Pancreas (tissue), 10 donors: ENCODE results near the gene PPP1R14B. TPM values are rescaled to one million over a fixed set of nuclear protein-coding genes. Genes with fewer than 3 reads are reported as not detected.

Experiments used
- ATAC-seq, 4 donors: fragments of 200-7000 bp; cut with Tn5 transposase; one replicate each; pipeline versions ENCODE4 v1.8.0 to v1.9.1; 2020; ENCODE audit warnings: mild to moderate bottlenecking in 4 of 4, moderate library complexity in 4 of 4
- DNase-seq, 6 donors: peaks; one replicate each; pipeline ENCODE4 v3.0.0-alpha.2; 2020
- FAIRE-seq: peaks from 2 replicates; lab custom pipeline; 2012; peaks lifted over from hg19 to GRCh38; lab: Jason Lieb, UNC
- H3K27ac ChIP-seq, 4 donors: fragments of 200-600 bp; sonication (generic); 1 replicate in 3 of 4; 2 replicates in 1 of 4; pipeline versions ENCODE4 v1.5.0 to v1.8.0; 2020
- H3K27me3 ChIP-seq, 4 donors: fragments of 200-600 bp; one replicate each; pipeline ENCODE4 v1.8.0; 2021
- H3K36me3 ChIP-seq, 3 donors: fragments of 200-600 bp; sonication (generic) in 1 of 3; one replicate each; pipeline versions ENCODE4 v1.5.0 to v1.8.0; 2020 to 2021
- H3K4me1 ChIP-seq, 3 donors: fragments of 200-600 bp; one replicate each; pipeline ENCODE4 v1.8.0; 2021
- H3K4me3 ChIP-seq, 4 donors: fragments of 200-600 bp; sonication (generic) in 2 of 4; one replicate each; pipeline versions ENCODE4 v1.5.0 to v1.8.0; 2020 to 2021
- H3K9me3 ChIP-seq, 4 donors: fragments of 200-600 bp; one replicate each; pipeline ENCODE4 v1.8.0; 2021
- CTCF ChIP-seq, 4 donors: fragments of 200-600 bp; sonication (generic) in 3 of 4; IDR thresholded peaks; one replicate each; pipeline versions ENCODE4 v1.5.0 to v1.8.0; 2021; ENCODE audit warnings: antibody characterized with exemption in 4 of 4
- WGBS, 2 donors: extraction: QIAGEN DNeasy Blood & Tissue Kit; methylation state at CpG; one replicate each; pipeline ENCODE4 v1.1.7; 2013; 5-methylcytosine and 5-hydroxymethylcytosine counted together
- intact Hi-C, 3 donors: fragments of 100-400 bp; cut with DNase I; formaldehyde crosslinking; loops; one replicate each; pipeline versions ENCODE4 v1.11.1 to v1.14.2; 2022
- polyA plus RNA-seq, 2 donors: library from polyadenylated mRNA; stranded (reverse); fragments of 200-250 nt; gene quantifications; one replicate each; pipeline ENCODE4 v1.2.3, GENCODE V29; 2013
- total RNA-seq, 6 donors: library from RNA; stranded (reverse); fragmentation: NEBNext Ultra II Directional in 4 of 6; extraction: Animal tissue kit (Norgen Biotek cat#: 25700) in 4 of 6; gene quantifications; one replicate each; pipeline versions ENCODE4 v1.2.1 to v1.2.4, GENCODE V29; 2021 to 2023
- donor health status: healthy with polysubstance abuse.
- donor health status: DM: no; HTN: no; CAD: no; lungs with moderate emphysema.
- donor health status: DM: no; HTN: no; CAD: no.
- donor health status: control.
- donor health status: control.
- donor health status: Bipolar disorder and iron deficiency.
- donor health status: DM: yes; HTN: yes; CAD: no.
- donor health status: DM: no; HTN: no; CAD: no.
- donor health status: DM: no; HTN: no; CAD: no.
- donor health status: DM: yes; HTN: yes; CAD: no.

The PPP1R14B gene
- total and polyA plus RNA-seq, 8 donors = 81.6 to 180 (median 119) TPM

- Histone ChIP-seq H3K4me3 (peak overlapping the region in 2 of 4 donors; percentile 28 to 31), H3K9me3 (no peaks in the 10 kb centered on the region), H3K4me1 (peaks cover 29 to 45% (median 40%) of the 10 kb centered on the region in 3 donors), H3K27ac (peak overlapping the region; percentile 73 to 100 (median 97)), H3K36me3 (no peaks in the 10 kb centered on the region), H3K27me3 (no peaks in the 10 kb centered on the region)
- 21 to 22% methylated on average over 12 of the region's 12 CpGs for WGBS, 2 donors
- DNase-seq (peak; percentile 88 to 99 (median 98)), ATAC-seq (peak; percentile 23 to 47 (median 36)), FAIRE-seq (no peak)
- intact Hi-C loops = no loop called here
- TF ChIP-seq CTCF (IDR thresholded peaks at IDR 0.05) = no peak
Measured at GRCh38 chr11:64237484-64237951, 9.2 kb downstream of the PPP1R14B start.

GRCh38 chr11:64235437-64236161, 11.1 kb downstream of the PPP1R14B start:
- H3K4me3 ChIP-seq = peak overlapping the region; percentile 55 to 78 (median 74)
- no peaks in the 10 kb centered on the region for H3K36me3 ChIP-seq
- peak overlapping the region; percentile 75 to 90 (median 86) for H3K27ac ChIP-seq
- intact Hi-C loops = no loop called here
- peak in 4 of 6 donors; percentile 50 to 85 (median 68) for DNase-seq
- WGBS, 2 donors = 19 to 22% methylated on average over 12 of the region's 12 CpGs
- FAIRE-seq = no peak
- TF ChIP-seq CTCF (IDR thresholded peaks at IDR 0.05) = no peak
- H3K4me1 ChIP-seq = peaks cover 32 to 49% (median 38%) of the 10 kb centered on the region in 3 donors
- no peaks in the 10 kb centered on the region for H3K27me3 ChIP-seq
- ATAC-seq = peak in 2 of 4 donors; percentile 2 to 11
- no peaks in the 10 kb centered on the region for H3K9me3 ChIP-seq

- H3K4me1 ChIP-seq = peaks cover 25 to 46% (median 34%) of the 10 kb centered on the region in 3 donors
- intact Hi-C loops = no loop called here
- TF ChIP-seq CTCF (IDR thresholded peaks at IDR 0.05) = no peak
- H3K27ac ChIP-seq = peak overlapping the region; percentile 75 to 90 (median 86)
- peak overlapping the region; percentile 55 to 78 (median 74) for H3K4me3 ChIP-seq
- ATAC-seq (peak; percentile 34 to 48 (median 40)), DNase-seq (peak; percentile 66 to 87 (median 74)), FAIRE-seq (no peak)
- no peaks in the 10 kb centered on the region for H3K36me3 ChIP-seq
- WGBS, 2 donors = 0 to 1% methylated on average over 29 to 80 of the region's 80 CpGs
- H3K9me3 ChIP-seq = no peaks in the 10 kb centered on the region
- H3K27me3 ChIP-seq = no peaks in the 10 kb centered on the region
Measured at GRCh38 chr11:64234647-64235379, 11.9 kb downstream of the PPP1R14B start.

- intact Hi-C loops = no loop called here
- Histone ChIP-seq H3K36me3 (no peaks in the 10 kb centered on the region), H3K27me3 (no peaks in the 10 kb centered on the region), H3K27ac (peak within 1 kb of the TSS; percentile 75 to 90 (median 86)), H3K4me1 (peaks cover 25 to 45% (median 33%) of the 10 kb centered on the region in 3 donors), H3K4me3 (peak within 1 kb of the TSS; percentile 55 to 78 (median 74)), H3K9me3 (no peaks in the 10 kb centered on the region)
- peak; percentile 75 to 89 (median 86) for DNase-seq
- TF ChIP-seq CTCF (IDR thresholded peaks at IDR 0.05) = no peak
- no peak for FAIRE-seq
- peak; percentile 38 to 61 (median 50) for ATAC-seq
- 1 to 2% methylated on average over 42 to 53 of the region's 62 CpGs for WGBS, 2 donors
Measured at GRCh38 chr11:64233913-64234586, 12.7 kb downstream of the PPP1R14B start, which contains the start of gene VEGFB. VEGFB (plus strand) TSS chr11:64234584; CDS start chr11:64234834, 250 bp downstream.
